ENCODE results near the gene KCNJ14.

KCNJ14 gene

DNA sequence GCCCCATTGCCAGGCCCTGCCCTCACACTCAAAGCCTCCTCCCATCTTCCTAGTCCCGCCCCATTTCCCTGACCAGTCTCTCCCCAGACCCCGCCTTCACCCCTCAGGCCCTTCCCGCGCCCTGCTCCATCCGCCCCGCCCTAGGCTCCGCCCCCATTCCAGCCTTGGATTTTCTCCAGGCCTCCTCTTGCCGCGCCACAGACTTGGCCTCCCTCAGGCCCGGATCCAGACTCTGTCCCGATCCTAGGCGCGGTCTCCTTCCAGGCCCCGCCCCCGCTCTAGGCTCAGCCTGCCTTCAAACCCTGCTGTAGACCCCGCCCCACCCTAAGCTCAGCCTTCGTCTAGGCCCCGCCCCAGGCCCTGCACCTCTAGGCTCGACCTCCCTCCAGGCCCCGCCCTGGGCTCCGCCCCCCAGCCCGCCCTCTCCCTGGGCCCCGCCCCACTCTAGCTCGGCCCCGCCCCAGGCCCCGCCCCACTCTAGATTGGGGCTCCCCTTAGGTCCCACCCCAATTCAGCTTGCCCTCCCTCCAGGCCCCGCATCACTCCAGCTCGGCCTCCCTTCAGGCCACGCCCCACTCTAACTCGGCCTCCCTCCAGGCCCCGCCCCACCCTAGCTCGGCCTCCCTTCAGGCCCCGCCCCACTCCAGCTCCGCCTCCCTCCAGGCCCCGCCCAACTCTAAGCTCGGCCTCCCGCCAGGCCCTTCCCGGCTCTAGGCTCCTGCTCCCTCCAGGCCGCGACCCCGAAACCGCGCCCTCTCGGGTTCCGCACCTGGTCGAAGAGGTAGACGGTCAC lies 37.7 kb downstream of the KCNJ14 start:
- H3K9ac ChIP-seq: peak overlapping the region; percentile 76 to 93 (median 85)
- peak overlapping the region; percentile 62 to 79 (median 67) for H3K4me3 ChIP-seq
- no peaks in the 10 kb centered on the region for H3K9me3 ChIP-seq (replicated peaks in 1 of 11)
- H4K20me1 ChIP-seq: peaks cover 0 to 27% (median 7%) of the 10 kb centered on the region in 11 experiments; a peak in 12 of 22 replicates
- no peaks in the 10 kb centered on the region for H3K36me3 ChIP-seq
- H3K27me3 ChIP-seq: peaks cover 39 to 60% (median 48%) of the 10 kb centered on the region in 11 experiments
- peak overlapping the region; percentile 87 to 99 (median 96) for H3K4me2 ChIP-seq
- H3K4me1 ChIP-seq: peaks cover 58 to 78% (median 70%) of the 10 kb centered on the region in 10 experiments
- peak overlapping the region; percentile 68 to 88 (median 79) for H3K27ac ChIP-seq
- no peak for TF ChIP-seq Cebpa-rat (IDR thresholded peaks at IDR 0.05)

DNA sequence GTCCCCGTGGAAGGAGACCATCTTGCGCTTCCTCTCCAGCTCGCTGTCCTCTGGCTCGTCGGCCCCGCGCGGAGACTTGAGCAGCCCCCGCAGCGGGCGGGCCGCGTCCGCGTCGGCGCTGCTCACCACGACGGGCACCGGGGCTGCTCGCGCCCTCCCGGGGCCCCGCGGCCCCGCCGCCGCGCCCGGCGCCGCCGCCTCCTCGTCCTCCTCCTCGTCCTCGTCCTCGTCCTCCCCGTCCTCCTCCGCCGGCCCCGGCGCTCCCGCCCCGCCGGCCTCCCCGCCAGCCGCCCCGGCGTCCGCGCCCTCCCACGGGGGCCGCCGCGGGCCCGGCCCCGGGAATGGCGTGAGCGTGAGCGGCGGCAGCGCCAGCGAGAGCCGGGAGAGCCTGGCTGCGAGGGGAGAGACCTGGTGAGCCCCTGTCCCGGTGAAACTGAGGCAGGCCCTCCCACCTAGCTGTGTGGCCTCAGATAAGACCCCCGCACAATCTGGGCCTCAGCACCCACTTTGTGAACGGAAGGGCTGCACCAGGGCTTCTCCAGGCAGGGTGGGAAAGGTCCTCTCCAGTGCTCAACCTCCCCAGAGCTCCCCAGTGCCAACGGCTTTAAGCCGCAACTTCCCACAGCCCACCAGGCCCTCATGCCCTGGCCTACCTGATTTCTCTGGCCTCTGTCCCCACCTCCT lies 38.5 kb downstream of the KCNJ14 start:
- no peaks in the 10 kb centered on the region for H3K36me3 ChIP-seq
- peak overlapping the region; percentile 87 to 99 (median 96) for H3K4me2 ChIP-seq
- peak overlapping the region; percentile 62 to 79 (median 67) for H3K4me3 ChIP-seq
- no peak for TF ChIP-seq Cebpa-rat (IDR thresholded peaks at IDR 0.05)
- peaks cover 62 to 80% (median 74%) of the 10 kb centered on the region in 10 experiments for H3K4me1 ChIP-seq
- H3K9me3 ChIP-seq (replicated peaks in 1 of 11): no peaks in the 10 kb centered on the region
- peaks cover 0 to 31% (median 10%) of the 10 kb centered on the region in 11 experiments; a peak in 12 of 22 replicates for H4K20me1 ChIP-seq
- peaks cover 45 to 67% (median 55%) of the 10 kb centered on the region in 11 experiments for H3K27me3 ChIP-seq
- H3K27ac ChIP-seq: peak overlapping the region; percentile 68 to 88 (median 79)
- H3K9ac ChIP-seq: peak overlapping the region; percentile 76 to 93 (median 85)

- H3K4me1 ChIP-seq: peaks cover 57 to 78% (median 68%) of the 10 kb centered on the region in 10 experiments
- peak overlapping the region; percentile 7 to 99 (median 95); a peak in 20 of 22 replicates for H3K4me2 ChIP-seq
- peaks cover 53 to 77% (median 70%) of the 10 kb centered on the region in 11 experiments for H3K27me3 ChIP-seq
Measured at GRCh38 chr19:48495396-48495795, 40.0 kb downstream of the KCNJ14 start.

DNA sequence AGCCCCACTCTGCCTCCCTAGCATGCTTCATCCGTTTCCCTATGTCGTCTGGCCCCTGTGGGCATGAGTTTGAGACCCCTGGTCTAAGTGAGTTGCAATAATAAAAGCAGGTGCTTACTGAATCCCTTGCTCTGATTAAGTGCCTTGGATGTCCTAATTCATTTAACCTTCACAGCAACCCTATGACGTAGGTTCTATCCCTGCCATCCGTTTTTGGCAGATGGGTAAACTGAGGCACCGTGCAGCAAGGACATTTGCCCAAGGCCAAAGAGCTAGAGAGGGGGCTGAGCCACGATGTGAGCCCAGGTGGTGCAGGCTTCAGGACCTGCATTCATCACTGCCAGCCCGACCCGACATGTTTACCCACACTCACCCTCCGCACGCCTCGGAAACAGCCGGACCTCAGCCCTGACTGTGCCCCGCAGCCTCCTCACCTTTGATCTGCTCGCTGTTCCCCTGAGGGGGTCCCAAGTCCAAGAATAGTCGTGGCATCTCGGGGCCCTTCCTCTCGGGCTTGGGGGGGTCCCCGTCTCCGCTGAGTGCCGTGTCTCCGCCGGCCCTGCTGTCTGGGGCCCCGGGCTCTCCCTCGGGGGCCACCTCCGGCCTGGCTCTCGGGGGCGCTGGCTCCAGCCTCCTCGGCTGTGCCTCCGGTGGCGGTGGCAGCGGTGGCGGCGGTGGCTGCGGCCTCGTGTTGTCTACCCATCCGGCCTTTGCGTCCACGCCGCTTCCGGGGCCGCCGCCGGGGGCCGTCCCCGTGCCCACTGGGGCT lies 41.8 kb downstream of the KCNJ14 start:
- peaks cover 50 to 80% (median 77%) of the 10 kb centered on the region in 11 experiments for H3K27me3 ChIP-seq
- TF ChIP-seq Cebpa-rat (IDR thresholded peaks at IDR 0.05): no peak

More at GRCh38 chr19:48495396-48495795, 40.0 kb downstream of the KCNJ14 start:
- Histone ChIP-seq H4K20me1 (peaks cover 0 to 31% (median 7%) of the 10 kb centered on the region in 11 experiments; a peak in 12 of 22 replicates), H3K36me3 (no peaks in the 10 kb centered on the region), H3K9ac (no peak overlapping the region; a peak in 1 of 22 replicates), H3K4me3 (0 out of 20 replicates have a peak overlapping the region, but pooled peaks of 1 of the 10 experiments have one; percentile 21), H3K27ac (peak overlapping the region in 3 of 11 experiments; percentile 8 to 30 (median 20); a peak in 3 of 22 replicates), H3K9me3 (replicated peaks in 1 of 11) (no peaks in the 10 kb centered on the region)
- no peak for TF ChIP-seq Cebpa-rat (IDR thresholded peaks at IDR 0.05)

GRCh38 chr19:48497728-48498594 lies 42.6 kb downstream of the KCNJ14 start:
- peak overlapping the region in 9 of 11 experiments; percentile 18 to 58 (median 38); a peak in 12 of 22 replicates for H3K9ac ChIP-seq

More for the DNA sequence above, 41.8 kb downstream of the KCNJ14 start:
- Histone ChIP-seq H4K20me1 (peaks cover 0 to 27% (median 5%) of the 10 kb centered on the region in 11 experiments; a peak in 10 of 22 replicates), H3K4me2 (peak overlapping the region; percentile 60 to 81 (median 71)), H3K4me1 (peaks cover 55 to 75% (median 66%) of the 10 kb centered on the region in 10 experiments), H3K27ac (peak overlapping the region in 1 of 11 experiments; percentile 4; a peak in 1 of 22 replicates), H3K9ac (peak overlapping the region in 9 of 11 experiments; percentile 16 to 58 (median 38); a peak in 10 of 22 replicates), H3K36me3 (no peaks in the 10 kb centered on the region), H3K9me3 (replicated peaks in 1 of 11) (no peaks in the 10 kb centered on the region), H3K4me3 (peak overlapping the region in 7 of 10 experiments; percentile 17 to 52 (median 38); a peak in 10 of 20 replicates)

GRCh38 chr19:48498595-48499311 lies 43.4 kb downstream of the KCNJ14 start:
- Histone ChIP-seq H3K4me3 (peak overlapping the region in 1 of 10 experiments; percentile 7; a peak in 1 of 20 replicates), H3K27me3 (peaks cover 50 to 76% (median 74%) of the 10 kb centered on the region in 11 experiments), H3K9me3 (replicated peaks in 1 of 11) (no peaks in the 10 kb centered on the region), H3K36me3 (no peaks in the 10 kb centered on the region), H3K4me1 (peaks cover 60 to 83% (median 72%) of the 10 kb centered on the region in 10 experiments), H3K27ac (no peak overlapping the region), H3K4me2 (peak overlapping the region; percentile 60 to 81 (median 71); a peak in 21 of 22 replicates), H3K9ac (peak overlapping the region in 8 of 11 experiments; percentile 18 to 58 (median 36); a peak in 6 of 22 replicates), H4K20me1 (peaks cover 0 to 32% (median 5%) of the 10 kb centered on the region in 11 experiments; a peak in 11 of 22 replicates)
- no peak for TF ChIP-seq Cebpa-rat (IDR thresholded peaks at IDR 0.05)

More at GRCh38 chr19:48497728-48498594, 42.6 kb downstream of the KCNJ14 start:
- Histone ChIP-seq H3K27ac (peak overlapping the region in 1 of 11 experiments; percentile 4; a peak in 1 of 22 replicates), H3K4me2 (peak overlapping the region; percentile 60 to 81 (median 71)), H3K27me3 (peaks cover 50 to 80% (median 77%) of the 10 kb centered on the region in 11 experiments), H3K4me1 (peaks cover 57 to 78% (median 68%) of the 10 kb centered on the region in 10 experiments), H3K9me3 (replicated peaks in 1 of 11) (no peaks in the 10 kb centered on the region), H3K36me3 (no peaks in the 10 kb centered on the region), H4K20me1 (peaks cover 0 to 33% (median 5%) of the 10 kb centered on the region in 11 experiments; a peak in 10 of 22 replicates), H3K4me3 (peak overlapping the region in 7 of 10 experiments; percentile 17 to 52 (median 38); a peak in 12 of 20 replicates)
- no peak for TF ChIP-seq Cebpa-rat (IDR thresholded peaks at IDR 0.05)
